Hepatic stellate cell (primary cell): ENCODE data around the gene TCAF1.
"Not testable (repeated sequence)": the region's sequence is repeated elsewhere in the genome, so short reads cannot be mapped to it uniquely, and the experiment has no call there.

Experiments
- DNase-seq: peaks from one replicate; pipeline ENCODE4 v3.0.0; 2011; ENCODE audit warnings: low spot score

The TCAF1 gene

DNA sequence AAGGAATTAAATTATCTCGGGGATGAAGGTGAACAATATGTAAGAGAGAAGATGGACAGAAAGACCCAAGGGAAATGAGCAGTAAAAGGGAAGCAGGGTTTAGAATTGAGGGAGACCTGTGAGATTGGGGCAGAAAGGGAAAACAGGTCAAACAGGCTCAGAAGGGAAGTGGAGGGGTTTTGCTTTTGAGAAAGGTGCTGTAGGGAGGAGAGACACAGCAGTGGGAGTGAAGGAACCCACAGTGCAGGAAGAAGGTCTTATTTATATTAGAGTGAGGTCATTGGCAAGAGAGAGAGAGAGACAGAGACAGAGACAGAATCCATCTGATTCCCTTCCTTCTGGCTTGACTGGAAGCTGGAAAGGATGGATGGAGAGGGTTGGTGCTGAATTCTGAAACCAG lies 3.5 kb upstream of the TCAF1 start:
- DNase-seq: no peak

DNA sequence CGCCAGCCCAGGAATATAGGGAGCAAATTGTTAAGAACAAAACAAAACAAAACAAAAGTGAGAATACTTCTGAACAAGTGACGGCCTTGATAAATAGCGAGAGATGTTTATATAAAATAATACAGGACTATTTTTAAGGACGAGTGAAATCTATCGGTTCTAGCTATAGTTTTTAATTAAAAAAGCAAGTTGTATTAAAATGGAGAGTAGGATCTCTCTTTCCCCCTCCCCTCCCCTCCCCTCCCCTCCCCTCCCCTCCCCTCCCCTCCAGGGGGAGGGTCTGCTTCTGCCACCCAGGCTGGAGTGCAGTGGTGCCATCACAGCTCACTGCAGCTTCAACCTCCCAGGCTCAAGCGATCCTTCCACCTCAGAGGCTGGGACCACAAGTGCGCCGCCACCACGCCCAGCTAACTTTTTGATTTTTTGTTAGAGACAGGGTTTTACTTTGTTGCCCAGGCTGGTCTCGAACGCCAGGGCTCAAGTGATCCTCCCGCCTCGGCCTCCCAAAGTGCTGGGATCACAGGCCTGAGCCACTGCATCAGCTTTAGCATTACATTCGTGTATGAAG lies 440 bp upstream of the TCAF1 start:
- no peak for DNase-seq

DNA sequence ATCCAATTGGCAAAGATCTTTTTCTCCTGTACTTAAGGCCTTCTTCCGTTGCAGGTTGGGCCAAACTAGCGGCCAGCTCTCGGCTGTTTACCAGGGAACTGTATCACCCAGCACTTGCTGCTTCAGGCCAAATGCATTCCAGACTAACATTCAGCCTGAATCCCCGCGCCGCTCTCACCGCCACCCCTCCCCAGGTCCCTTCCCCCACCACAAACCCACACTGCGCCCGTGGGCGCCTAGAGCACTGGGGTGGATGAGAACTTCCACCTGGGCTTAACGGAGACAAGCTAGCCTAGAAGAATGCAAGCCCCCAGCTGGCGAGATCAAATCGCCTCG lies 676 bp downstream of the TCAF1 start:
- peak; percentile 30 for DNase-seq

DNA sequence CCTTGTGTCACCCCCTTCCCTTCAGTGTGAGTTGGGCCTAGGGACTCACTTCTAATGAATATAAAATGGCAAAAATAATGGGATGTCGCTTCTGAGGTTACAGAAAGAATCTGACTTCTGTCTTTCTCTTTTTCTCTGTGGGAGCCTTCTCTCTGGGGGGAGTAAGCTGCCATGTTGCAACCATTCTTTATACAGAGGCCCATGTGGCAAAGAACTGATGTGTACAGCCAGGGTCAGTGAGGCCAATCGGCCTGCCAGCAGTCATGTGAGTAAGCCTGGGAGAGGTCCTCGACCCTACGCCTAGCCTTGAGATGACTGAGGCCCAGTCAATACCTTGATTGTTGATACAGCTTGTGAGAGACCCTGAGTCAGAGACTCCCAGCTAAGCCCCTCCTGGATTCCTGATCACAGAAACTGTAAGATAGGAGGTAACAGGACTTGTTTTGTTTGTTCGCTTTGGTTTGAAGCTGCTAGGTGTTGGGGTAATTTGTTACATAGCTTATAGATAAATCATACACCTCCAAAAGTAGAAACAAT lies 1.7 kb downstream of the TCAF1 start:
- no peak for DNase-seq

DNA sequence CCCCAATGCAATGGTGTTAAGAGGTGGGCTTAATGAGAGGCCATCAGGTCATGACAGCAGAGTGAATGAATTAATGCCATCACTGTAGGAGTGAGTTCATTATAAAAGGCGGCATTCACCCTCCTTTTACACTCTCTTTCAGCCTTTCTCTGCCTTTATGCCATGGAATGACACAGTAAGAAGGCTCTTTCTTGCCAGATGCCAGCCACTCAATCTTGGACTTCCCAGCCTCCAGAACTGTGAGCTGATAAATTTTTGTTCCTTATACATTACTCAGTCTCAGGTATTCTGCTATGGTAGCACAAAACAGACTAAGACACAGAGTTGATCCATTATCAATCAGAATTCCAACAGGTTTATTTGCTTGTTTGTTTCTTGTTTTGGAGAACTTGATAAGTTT lies 3.2 kb downstream of the TCAF1 start:
- DNase-seq: no peak

DNA sequence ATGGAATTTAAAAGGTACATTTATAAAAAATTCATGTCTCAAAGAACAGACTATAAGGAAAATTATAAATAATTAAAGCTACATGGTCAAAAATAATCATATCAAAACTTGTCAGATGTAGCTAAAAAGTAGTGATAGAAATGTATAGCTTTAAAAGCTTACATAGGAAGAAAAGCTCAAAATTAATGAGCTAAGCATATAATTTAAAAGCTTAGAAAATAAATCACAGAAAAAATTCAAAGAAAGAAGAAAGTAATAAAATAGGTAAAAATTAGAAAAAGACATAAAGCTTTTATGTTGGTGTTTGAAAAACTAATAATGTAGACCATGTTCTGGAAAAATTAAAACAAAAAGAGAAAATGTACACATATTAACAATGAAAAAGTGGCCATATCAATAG lies 5.3 kb downstream of the TCAF1 start:
- DNase-seq: no peak

DNA sequence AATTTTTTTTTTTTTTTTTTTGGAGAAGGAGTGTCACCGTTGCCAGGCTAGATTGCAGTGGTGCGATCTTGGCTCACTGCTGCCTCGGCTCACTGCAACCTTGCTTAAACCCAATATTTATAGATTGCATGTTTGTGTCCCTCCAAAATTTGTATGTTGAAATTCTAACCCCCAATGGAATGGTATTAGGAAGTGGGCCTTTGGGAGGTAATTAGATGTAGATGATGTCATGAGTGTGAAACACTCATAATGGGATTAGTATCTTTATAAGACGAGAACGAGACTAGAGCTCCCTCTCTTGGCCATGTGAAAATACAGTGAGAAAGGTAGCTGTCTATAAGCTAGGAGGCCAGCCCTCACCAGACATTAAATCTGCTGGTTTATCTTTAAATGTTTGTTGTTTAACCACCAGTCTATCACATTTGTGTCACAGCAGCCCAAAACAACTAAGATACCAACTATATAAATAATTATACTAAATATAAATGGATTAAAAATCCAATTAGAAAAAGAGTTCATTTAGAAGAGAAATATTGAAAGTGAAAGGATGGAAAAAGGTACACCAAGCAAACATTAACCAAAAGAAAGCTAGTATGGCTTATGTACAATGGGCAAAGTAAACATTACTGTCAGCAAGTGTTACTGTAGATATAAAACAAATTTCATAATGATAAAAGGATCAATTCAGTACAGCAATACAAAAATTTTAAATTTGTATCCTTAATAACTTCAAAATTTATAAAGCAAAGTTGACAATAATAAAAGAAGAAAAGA lies 9.3 kb downstream of the TCAF1 start:
- no peak for DNase-seq

DNA sequence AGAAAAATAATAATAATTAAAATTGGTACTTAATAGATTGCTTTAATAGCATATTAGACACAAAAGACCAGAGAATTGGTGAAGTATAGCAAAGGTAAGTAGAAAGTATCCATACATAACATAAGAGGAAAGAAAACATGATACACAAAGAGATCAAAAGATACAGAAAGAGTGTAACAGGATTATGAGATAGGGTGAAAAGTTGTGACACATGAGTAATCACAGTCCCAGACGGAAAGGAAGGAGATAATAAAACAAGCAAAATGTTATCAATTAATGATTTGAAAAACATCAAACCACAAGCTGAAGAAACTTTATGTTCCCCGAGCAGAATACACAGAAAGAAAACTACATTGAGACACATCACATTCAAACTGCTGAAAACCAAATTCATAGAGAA lies 10.5 kb downstream of the TCAF1 start:
- no peak for DNase-seq

DNA sequence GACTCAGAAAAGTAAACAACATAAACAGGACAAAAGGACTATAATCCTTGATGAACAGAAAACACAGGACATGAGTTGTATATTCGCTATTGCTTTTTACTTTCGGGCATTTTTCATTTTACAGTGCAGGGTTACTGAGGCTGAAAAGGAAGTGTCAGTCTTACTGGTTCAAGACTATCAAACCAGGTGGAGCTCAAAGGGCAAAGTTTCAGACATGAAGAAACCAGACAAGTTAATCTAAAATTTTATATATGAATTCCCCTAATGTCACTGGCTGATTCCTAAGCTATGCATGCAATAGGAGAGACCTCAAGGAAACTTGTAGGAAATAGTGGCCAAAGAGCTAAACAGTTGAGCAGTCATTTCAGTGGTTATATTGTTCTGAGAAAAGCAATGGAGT lies 11.4 kb downstream of the TCAF1 start:
- no peak for DNase-seq

DNA sequence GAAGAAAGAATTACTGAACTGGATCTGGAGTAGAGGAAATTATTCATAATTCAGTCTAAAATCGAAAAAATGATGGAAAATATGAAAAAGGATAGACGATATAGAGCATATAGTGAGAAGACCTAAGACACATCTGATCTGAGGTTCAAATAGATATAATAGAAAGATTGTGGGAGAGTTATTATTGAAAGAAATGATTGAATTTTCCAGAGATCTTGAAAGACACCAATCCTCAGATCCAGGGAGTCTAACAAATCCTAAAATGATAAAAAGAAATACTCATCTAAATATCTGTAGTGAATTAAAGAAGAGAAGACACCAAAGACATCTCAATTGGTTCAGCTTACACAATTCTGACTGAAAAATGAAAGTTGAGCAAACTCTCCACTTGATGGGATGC lies 12.9 kb downstream of the TCAF1 start:
- no peak for DNase-seq

DNA sequence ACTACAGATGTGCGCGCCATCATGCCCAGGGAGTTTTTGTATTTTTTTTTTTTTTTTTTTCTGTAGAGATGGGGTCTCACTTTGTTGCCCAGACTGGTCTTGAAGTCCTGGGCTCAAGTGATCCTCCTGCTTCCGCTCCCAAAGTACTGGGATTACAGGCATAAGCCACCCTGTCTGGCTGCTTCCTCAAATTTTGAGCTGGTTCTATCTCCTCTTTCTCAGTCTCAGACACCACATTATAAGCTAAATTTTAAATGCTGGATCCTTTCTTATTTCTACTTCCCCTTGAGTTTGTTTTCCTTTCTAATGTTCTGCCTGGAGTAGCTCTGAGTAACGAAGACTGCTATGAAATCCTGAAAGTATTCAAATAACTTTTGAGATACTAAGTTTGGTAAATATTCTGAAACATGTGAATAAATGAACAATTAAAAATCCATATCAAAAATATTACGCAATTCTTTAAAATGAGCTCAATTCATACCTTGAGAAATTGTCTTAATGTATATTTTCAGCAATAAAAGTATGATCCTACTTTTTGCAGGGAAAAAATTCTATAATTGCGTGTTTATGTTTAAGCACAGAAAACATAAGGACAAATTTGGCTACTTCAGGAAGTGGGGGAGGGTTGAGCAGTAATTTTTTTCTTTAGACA lies 15.0 kb downstream of the TCAF1 start:
- no peak for DNase-seq

DNA sequence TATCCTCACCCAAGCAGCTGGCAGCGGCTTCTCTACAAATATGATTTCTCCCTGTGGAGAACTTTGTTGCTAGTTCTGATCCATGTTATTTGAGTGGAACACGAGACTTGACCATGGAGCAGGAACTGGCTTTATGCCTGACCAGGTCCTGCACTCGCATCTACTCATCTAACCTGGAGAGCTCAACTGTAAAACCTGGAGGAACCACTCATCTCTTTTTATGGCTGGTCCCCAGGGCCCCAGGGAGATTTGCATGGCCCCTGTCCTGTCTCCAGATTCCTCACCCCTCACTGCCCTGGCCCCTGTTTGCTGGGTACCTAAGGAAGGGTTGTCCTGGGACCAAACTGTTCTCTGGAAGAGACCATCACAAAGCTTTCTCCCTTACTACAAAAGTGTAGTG lies 16.0 kb downstream of the TCAF1 start:
- no peak for DNase-seq

DNA sequence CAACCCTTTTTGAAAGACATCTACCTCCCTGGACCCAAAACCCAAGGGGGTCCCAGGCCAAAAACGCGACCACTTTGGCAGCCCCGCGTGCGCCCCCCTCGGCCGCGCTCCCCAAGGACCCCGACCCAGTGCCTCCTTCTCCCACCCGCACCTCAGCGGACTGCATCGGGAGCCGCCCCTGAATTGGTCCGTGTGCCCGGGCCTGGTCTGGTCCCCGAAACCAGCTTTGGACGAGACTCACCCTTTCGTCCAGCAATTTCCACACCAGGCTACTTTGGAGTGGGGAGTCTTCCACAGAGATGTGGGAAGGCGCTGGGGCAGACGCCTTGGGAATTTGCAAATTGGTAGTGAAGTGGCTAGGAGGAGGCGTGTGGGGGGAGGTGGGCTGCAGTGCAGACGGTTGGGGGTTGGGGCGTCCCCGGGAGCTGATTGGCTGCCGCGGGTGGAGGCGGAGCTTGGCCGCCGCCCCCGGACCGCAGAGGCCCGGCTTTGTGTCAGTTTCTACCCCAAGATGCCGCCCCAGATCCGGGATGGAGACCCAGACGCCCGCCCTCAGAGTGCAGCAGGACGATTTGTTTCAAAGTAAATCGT lies 16.9 kb downstream of the TCAF1 start:
- DNase-seq: peak; percentile 84

DNA sequence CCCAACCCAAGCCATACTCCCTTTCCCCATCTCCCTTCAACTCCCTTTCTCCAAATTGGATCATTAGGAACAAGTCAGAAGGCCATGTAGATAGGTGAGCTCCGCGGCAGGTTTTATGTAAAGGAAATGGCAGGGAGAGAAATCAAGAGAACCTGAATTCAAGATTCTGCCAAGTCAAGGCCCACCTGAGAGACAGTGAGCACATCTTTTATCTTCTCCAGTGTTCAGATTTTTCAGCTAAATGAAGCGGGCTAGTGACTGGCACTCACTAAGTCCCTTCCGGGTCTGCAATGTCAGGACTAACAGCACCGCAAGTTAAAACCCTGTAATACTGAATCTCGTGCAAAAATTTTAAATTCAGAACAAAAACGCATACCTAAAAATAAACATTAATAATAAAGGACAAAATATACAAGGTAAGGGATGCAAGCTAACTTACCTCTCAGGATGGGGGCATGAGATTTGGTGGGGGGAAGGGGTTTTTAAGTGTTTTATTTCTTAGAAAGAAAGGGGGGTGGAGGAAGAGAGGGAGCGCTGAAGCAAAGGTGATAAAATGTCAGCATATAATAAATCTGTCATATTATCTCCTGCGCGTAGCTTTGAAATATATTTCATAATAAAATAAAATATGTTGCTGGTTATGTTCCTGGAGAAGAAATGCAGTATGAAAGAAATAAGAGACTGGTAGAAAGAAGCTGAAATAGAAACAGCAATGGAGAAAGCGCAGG lies 17.6 kb downstream of the TCAF1 start:
- DNase-seq: no peak

DNA sequence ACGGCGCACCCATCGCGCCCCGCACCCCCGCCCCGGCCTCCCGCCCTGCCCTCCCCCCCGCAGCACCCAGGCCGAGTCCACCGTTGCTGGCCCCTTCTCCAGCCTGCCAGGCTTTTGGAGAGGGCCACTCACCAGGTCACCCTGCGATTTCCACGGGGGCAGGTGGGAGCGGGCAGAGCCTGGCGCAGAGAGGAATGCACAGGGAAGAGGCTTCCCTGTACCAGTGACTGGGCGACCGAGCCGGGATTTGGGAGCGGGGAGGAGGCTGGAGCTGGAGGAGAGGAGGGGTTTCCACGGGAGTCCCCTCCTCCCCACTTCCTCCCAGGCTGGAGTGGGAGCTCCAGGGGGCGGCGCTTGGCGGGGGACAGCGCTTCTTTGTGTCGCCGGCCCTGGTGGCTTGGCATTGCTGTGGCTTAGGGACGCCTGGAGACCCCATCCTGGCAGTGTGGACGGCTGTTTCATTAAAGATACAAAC lies 19.3 kb downstream of the TCAF1 start:
- DNase-seq: peak; percentile 77

DNA sequence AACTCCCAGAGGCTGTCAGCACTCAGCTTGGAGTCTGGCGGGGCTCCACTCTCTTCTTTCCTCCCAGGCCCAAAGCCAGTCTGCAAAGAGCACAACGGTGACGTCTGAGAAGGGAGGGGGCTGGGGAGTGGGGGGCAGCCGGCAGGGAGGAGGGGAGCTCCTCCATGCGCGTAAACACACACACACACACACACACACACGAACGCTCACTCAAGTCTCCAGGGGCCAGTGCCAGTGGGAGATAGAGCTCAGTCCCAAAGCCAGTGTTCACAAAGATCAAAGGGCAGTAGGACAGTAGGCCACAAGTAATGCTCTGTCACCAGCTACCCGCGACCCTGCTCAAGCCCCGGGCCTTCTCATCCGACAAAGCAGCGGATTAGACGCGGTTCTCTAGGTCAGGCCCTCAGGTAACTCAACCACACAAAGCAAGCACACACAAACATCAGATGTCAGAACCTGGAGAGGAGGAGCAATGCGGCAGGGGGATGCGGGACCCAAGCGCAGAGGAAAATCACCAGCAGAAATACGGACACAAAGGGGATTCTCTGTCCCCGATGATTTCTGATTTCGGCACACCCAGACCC lies 19.9 kb downstream of the TCAF1 start:
- DNase-seq: peak; percentile 41

DNA sequence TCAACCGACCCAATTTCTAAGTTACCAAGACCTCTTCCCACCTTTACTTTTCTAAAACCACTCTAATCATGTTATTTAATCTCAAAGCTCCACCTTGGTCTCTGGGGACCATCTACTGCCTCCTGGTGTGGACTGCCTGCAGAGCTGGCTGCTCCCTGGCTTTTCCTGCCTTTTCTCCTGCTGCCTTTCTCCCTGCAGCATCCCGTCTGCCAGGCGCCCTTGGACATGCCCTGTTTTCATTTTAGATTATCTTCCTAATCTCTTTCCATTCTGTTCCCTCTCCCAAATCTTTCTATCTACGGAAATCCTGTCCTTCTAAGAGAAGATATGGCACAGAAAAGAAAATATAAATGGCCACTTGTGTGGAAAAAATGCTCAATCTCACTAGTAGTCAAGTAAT lies 23.1 kb downstream of the TCAF1 start:
- DNase-seq: no peak

DNA sequence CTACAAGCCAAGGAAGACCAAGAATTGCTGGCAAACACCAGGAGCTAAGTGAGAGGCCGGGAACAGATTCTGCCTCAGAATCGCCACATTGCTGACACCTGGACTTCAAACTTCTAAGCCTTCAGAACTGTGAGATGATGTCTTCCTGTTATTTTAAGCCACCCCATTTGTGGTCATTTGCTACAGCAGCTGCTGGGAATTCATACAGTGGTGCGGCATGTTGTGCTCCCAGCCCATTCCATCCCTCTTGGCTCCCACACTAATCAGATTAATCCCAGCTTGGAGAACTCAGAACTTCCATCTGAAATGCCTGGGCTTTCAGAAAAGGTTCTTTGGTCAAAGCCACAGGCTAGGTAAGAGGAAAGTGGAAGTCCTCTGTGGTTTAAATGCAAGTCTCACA lies 24.9 kb downstream of the TCAF1 start:
- no peak for DNase-seq

DNA sequence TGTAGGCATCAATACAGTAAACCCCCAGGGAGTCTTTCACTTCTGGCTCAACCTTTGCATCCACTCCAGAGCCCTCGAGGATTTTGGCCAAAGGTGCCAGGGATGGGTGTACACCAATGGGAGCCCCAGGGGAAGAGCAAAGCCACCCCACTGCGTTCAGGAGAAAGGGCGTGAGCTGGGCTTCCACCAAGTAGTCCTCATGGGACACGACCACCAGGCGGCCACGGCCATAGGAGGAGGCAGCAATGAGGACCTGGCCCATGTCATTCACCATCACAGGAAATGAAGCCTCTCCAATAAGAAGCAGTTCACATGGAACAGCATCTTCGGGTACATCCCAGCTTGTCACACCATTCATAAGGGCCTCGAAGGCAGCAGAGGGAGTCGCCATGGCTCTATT lies 25.8 kb downstream of the TCAF1 start:
- no peak for DNase-seq

DNA sequence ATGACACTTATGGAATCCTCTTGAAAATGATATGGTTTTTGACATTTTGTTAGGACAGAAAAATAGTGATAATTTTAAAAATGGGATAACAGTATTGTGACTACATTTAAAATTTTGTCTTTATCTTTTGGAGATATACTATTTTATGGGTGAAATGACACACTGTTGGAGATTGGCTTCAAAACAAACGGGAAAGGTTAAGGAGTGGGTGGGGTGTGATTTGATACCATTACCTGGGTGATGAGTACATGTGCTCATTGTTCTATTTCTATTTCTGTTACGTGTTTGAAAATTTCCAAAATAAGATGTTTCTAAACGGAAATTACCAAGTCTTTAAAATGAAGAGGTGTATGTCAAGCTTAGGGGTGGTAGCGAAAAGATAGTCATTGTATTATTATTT lies 28.7 kb downstream of the TCAF1 start:
- DNase-seq: not testable (repeated sequence)

DNA sequence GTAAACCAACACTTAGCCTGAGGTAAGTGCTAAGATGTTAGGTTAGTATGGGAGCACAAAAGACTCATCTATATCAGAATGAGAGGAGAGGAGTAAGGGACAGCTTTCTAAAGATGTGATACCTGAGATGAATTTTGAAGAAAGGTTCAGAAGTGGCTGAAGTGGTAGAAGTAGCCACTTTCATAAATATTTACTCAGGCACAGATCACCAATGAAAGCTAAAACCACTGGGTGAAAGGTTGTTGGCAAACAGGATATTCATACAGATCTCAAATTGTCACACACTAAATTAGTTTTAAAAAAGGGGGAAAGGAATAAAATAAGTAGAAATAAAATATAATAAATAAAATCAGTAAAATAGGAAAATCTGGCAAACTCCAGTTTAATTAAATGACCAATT lies 30.4 kb downstream of the TCAF1 start:
- not testable (repeated sequence) for DNase-seq

DNA sequence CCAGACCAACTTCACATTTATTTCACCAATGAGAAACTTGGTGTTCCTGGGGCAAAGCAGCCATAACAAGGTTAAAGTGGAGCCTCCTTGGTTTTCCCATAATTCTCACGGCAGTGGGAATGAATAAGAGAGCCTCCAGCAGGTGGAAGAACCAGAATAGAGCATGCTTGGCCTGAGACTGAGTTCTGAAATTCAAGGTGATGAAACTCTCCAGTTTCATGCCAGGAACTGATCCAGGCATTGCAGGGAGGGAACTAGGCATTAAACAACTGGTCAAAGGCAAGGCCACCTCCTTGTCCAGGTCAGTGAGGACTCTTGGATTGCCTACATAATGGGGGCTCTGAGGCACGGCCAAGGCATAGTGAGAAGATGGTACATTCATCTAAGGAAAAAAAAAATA lies 44.0 kb downstream of the TCAF1 start:
- DNase-seq: not testable (repeated sequence)
